Endothelial cell of umbilical vein (primary cell): ENCODE results near the gene CAV1.

Experiments
- CTCF ChIP-seq, 2 donors: IDR thresholded peaks; 1 replicate in 1 of 2; 2 replicates in 1 of 2; pipeline ENCODE4 v1.5.1; 2011; ENCODE audit warnings: low read length in 2 of 2, mild to moderate bottlenecking in 2 of 2, moderate library complexity in 2 of 2, control low read depth in 1 of 2, inconsistent platforms in 1 of 2, low read depth in 1 of 2; ENCODE audit not compliant: insufficient read depth in 1 of 2; ENCODE audit errors: extremely low read depth in 1 of 2
- MYC ChIP-seq: IDR thresholded peaks from one replicate; pipeline ENCODE4 v1.6.1; 2011; ENCODE audit warnings: mild to moderate bottlenecking, low read depth, low read length
- POLR2A ChIP-seq: IDR thresholded peaks from 2 replicates; pipeline ENCODE4 v1.6.1; 2012; ENCODE audit warnings: low read depth, mild to moderate bottlenecking, control low read depth, low read length
- POLR2AphosphoS5 ChIP-seq: IDR thresholded peaks from 2 replicates; pipeline ENCODE4 v1.6.1; 2012; ENCODE audit warnings: low read depth, mild to moderate bottlenecking, control low read depth, low read length, moderate library complexity; ENCODE audit not compliant: insufficient read depth
- TF ChIP-seq, protein P1 (sequence below): IDR thresholded peaks from 2 replicates; pipeline ENCODE4 v1.6.1; 2011; ENCODE audit not compliant: insufficient read depth, insufficient read length

- no peak for TF ChIP-seq CTCF (IDR thresholded peaks at IDR 0.05; ENCODE audit: extremely low read depth in 1 of 2, insufficient read depth in 1 of 2, low read depth in 1 of 2, low read length in 2 of 2)
- no peak for TF ChIP-seq MYC
- no peak for TF ChIP-seq POLR2AphosphoS5
- TF ChIP-seq, protein P1, sequence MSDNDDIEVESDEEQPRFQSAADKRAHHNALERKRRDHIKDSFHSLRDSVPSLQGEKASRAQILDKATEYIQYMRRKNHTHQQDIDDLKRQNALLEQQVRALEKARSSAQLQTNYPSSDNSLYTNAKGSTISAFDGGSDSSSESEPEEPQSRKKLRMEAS: no peak
- no peak for TF ChIP-seq POLR2A
Observed at GRCh38 chr7:116518961-116519360, 5.9 kb upstream of the CAV1 start.
